Measurements from ENCODE around the gene ZEB1. TPM values are rescaled to one million over a fixed set of nuclear protein-coding genes. Genes with fewer than 3 reads are reported as not detected.

ZEB1 gene
- total RNA-seq, 4 donors from 2014 or later, result 51.7 to 67.7 (median 57.9) TPM

GRCh38 chr10:31413325-31413724 lies 94.3 kb downstream of the ZEB1 start:
- no peak overlapping the region for H3K27ac ChIP-seq
- H3K36me3 ChIP-seq, result no peaks in the 10 kb centered on the region
- 67 to 73% methylated on average over 1 of the region's 1 CpG for WGBS, 2 donors
- TF ChIP-seq POLR2A (IDR thresholded peaks at IDR 0.05) (no peak), CTCF (IDR thresholded peaks at IDR 0.05) (no peak)
- intact Hi-C loops (cut with DNase I), result no loop called here
- H3K27me3 ChIP-seq, result no peaks in the 10 kb centered on the region
- DNase-seq, result no peak
- H3K4me1 ChIP-seq, result no peaks in the 10 kb centered on the region
- H3K4me3 ChIP-seq (replicated peaks in 1 of 3), result no peak overlapping the region
- no peaks in the 10 kb centered on the region for H3K9me3 ChIP-seq

DNA sequence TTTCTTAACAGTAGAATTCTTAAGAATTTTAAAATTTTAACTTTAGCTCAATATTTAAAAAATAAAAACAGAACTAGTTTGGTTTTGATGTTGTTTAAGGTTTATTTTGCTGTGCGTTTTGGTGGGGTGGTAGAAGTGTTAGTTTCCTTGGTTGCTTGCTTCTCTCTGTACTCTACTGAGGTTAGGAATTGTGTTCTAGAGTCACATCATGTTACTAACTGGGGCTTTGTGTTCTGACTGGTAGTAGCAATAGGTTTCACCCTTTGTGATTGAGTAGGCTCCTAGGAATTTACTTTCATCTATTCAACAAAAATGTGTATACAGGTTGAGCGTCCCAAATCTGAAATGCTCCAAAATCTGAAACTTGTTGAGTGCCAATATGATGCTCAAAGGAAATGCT lies 99.5 kb downstream of the ZEB1 start:
- Histone ChIP-seq H3K9me3 (no peaks in the 10 kb centered on the region), H3K4me3 (replicated peaks in 1 of 3) (no peak overlapping the region), H3K27ac (no peak overlapping the region), H3K4me1 (peaks cover 13 to 15% of the 10 kb centered on the region in 2 donors), H3K36me3 (no peaks in the 10 kb centered on the region), H3K27me3 (no peaks in the 10 kb centered on the region)
- intact Hi-C loops (cut with DNase I), result no loop called here
- 98 to 99% methylated on average over 2 of the region's 2 CpGs for WGBS, 2 donors
- TF ChIP-seq POLR2A (IDR thresholded peaks at IDR 0.05) (no peak), CTCF (IDR thresholded peaks at IDR 0.05) (no peak)
- no peak for DNase-seq

- H3K27me3 ChIP-seq, result no peaks in the 10 kb centered on the region
- no peaks in the 10 kb centered on the region for H3K36me3 ChIP-seq
- TF ChIP-seq CTCF (IDR thresholded peaks at IDR 0.05) (no peak), POLR2A (IDR thresholded peaks at IDR 0.05) (no peak)
- peak; percentile 47 to 50 for DNase-seq
- intact Hi-C loops (cut with DNase I), result no loop called here
- peaks cover 13 to 15% of the 10 kb centered on the region in 2 donors for H3K4me1 ChIP-seq
- H3K4me3 ChIP-seq (replicated peaks in 1 of 3), result no peak overlapping the region
- WGBS, 2 donors, result 48 to 50% methylated on average over 4 of the region's 4 CpGs
- no peak overlapping the region for H3K27ac ChIP-seq
- H3K9me3 ChIP-seq, result no peaks in the 10 kb centered on the region
These were observed 100.5 kb downstream of the ZEB1 start for GRCh38 chr10:31419394-31420063.

DNA sequence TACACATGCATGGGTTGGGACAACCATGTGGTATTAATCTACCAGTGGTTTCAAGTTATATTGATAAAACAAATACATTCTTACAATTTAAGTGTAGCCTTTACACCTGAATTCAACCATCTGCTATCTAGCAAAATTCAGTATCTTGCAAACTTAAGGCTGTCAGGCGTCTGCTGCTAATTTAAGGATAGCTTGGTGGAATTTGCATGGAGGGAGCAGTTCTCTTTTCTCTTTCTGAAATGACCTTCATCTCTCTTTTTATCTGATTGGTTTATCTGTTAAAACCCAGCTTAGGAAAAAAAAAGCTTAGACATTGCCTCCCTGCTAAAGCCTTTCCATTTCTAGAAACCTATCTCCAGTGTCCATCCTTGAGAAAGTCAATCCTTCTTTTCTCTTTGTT lies 102.3 kb downstream of the ZEB1 start:
- Histone ChIP-seq H3K36me3 (no peaks in the 10 kb centered on the region), H3K9me3 (no peaks in the 10 kb centered on the region), H3K27me3 (no peaks in the 10 kb centered on the region), H3K27ac (no peak overlapping the region), H3K4me1 (peaks cover 15 to 17% of the 10 kb centered on the region in 2 donors), H3K4me3 (replicated peaks in 1 of 3) (no peak overlapping the region)
- intact Hi-C loops (cut with DNase I), result no loop called here
- 93 to 94% methylated on average over 1 of the region's 1 CpG for WGBS, 2 donors
- no peak for TF ChIP-seq POLR2A (IDR thresholded peaks at IDR 0.05)
- TF ChIP-seq CTCF (IDR thresholded peaks at IDR 0.05), result no peak
- DNase-seq, result no peak

- Histone ChIP-seq H3K27ac (no peak overlapping the region), H3K4me1 (peaks cover 15 to 17% of the 10 kb centered on the region in 2 donors), H3K9me3 (no peaks in the 10 kb centered on the region), H3K36me3 (no peaks in the 10 kb centered on the region), H3K4me3 (replicated peaks in 1 of 3) (no peak overlapping the region), H3K27me3 (no peaks in the 10 kb centered on the region)
- no peak for TF ChIP-seq CTCF (IDR thresholded peaks at IDR 0.05)
- TF ChIP-seq POLR2A (IDR thresholded peaks at IDR 0.05), result no peak
- intact Hi-C loops (cut with DNase I), result no loop called here
- no peak for DNase-seq
- 94 to 99% methylated on average over 2 of the region's 2 CpGs for WGBS, 2 donors
These were observed 103.6 kb downstream of the ZEB1 start for GRCh38 chr10:31422634-31423033.
